Osteoblast (primary cell): ENCODE measurements around the gene CBX5. TPM values are rescaled to one million over a fixed set of nuclear protein-coding genes. Genes with fewer than 3 reads are reported as not detected.

ENCODE experiments used
- DNase-seq: peaks from one replicate; pipeline ENCODE4 v3.0.0; 2011; ENCODE audit warnings: low spot score, mixed read lengths; ENCODE audit not compliant: insufficient read length; ENCODE audit errors: missing footprints
- H2AFZ ChIP-seq: 2 replicates; pipeline ENCODE4 v1.6.0; 2011; ENCODE audit warnings: mild to moderate bottlenecking, low read length
- H3K27ac ChIP-seq: 2 replicates; pipeline ENCODE4 v1.5.1; 2011; ENCODE audit warnings: mild to moderate bottlenecking, low read depth, low read length, moderate library complexity
- H3K27me3 ChIP-seq: 2 replicates; pipeline ENCODE4 v1.6.0; 2012; ENCODE audit warnings: mild to moderate bottlenecking, control low read depth, inconsistent platforms, low read length, moderate library complexity; ENCODE audit not compliant: insufficient read depth
- H3K36me3 ChIP-seq: 2 replicates; pipeline ENCODE4 v1.5.1; 2011; ENCODE audit warnings: mild to moderate bottlenecking, low read length, control low read depth, moderate library complexity; ENCODE audit not compliant: insufficient read depth
- H3K4me1 ChIP-seq: 2 replicates; pipeline ENCODE4 v1.5.1; 2011; ENCODE audit warnings: mild to moderate bottlenecking, low read length, control low read depth, moderate library complexity; ENCODE audit not compliant: insufficient read depth
- H3K4me2 ChIP-seq: 2 replicates; pipeline ENCODE4 v1.6.0; 2011; ENCODE audit warnings: mild to moderate bottlenecking, low read length; ENCODE audit not compliant: insufficient read depth
- H3K4me3 ChIP-seq: fragments of 200-600 bp; sonication (generic); 3 replicates; pipeline ENCODE4 v1.5.1; 2012; ENCODE audit warnings: mild to moderate bottlenecking, low read length, inconsistent platforms; ENCODE audit not compliant: insufficient read depth
- H3K79me2 ChIP-seq: 2 replicates; pipeline ENCODE4 v1.6.0; 2012; ENCODE audit warnings: mild to moderate bottlenecking, low read length, control low read depth, inconsistent platforms; ENCODE audit not compliant: insufficient read depth
- H3K9me3 ChIP-seq: 2 replicates; pipeline ENCODE4 v1.5.1; 2011; ENCODE audit warnings: low read depth, low read length, control low read depth
- H4K20me1 ChIP-seq: 2 replicates; pipeline ENCODE4 v1.6.0; 2012; ENCODE audit warnings: mild to moderate bottlenecking, low read length, control low read depth; ENCODE audit not compliant: insufficient read depth
- small RNA-seq: library from RNA; depleted of rRNA; stranded (forward); fragments of <200 nt; gene quantifications from one replicate; pipeline ENCODE3, GENCODE V24; 2012
- total RNA-seq: library from RNA; depleted of rRNA; stranded (reverse); fragments of >200 nt; gene quantifications from 2 replicates; pipeline ENCODE4 v1.2.3, GENCODE V29; 2012
- TF ChIP-seq, protein P1 (sequence below): IDR thresholded peaks from 2 replicates; pipeline ENCODE4 v1.5.1; 2011; ENCODE audit warnings: mild to moderate bottlenecking, low read depth, low read length, moderate library complexity; ENCODE audit errors: extremely low read depth

Gene CBX5
- total RNA-seq, 1 donor: 37.6 TPM

DNA sequence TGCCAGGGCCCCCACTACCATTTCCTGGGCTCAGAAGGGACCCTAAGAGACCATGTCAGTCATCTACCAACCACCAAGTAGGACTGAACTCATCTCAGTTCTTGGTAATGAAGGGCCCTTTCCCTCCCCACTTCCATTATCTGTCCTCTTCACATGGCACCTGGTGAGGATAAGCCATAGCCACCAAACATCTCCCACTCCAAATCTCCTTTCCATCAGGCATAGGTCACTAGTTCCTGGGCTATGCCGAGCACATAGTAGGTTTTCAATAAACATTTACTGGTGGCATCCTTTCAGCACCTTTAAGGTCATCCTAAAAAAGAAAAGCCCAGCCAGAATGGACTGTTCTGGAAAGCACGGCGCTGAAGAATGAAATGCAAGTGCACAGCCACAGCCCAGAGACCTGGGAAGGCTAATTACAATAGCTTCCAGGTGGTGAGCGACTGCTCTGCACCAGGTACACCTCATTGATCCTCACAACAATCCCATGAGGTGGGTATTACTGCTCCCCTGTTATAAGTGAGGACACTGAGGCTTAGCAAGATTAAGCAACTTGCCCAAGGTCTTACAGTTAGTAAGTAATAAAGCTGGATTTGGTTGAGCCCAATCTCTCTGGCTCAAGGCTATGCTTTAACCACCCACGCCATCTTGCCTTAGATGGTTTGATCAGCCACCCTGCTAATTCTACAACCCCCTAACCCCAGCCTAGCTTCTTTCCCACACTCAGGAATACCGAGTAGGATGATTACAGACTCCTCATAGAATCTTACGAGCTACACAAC lies 95.7 kb downstream of the CBX5 start:
- peaks cover 10% of the 10 kb centered on the region for H4K20me1 ChIP-seq
- no peak overlapping the region for H3K4me2 ChIP-seq
- H3K27ac ChIP-seq: no peak overlapping the region
- no peak overlapping the region for H2AFZ ChIP-seq
- no peaks in the 10 kb centered on the region for H3K27me3 ChIP-seq
- TF ChIP-seq, protein P1, sequence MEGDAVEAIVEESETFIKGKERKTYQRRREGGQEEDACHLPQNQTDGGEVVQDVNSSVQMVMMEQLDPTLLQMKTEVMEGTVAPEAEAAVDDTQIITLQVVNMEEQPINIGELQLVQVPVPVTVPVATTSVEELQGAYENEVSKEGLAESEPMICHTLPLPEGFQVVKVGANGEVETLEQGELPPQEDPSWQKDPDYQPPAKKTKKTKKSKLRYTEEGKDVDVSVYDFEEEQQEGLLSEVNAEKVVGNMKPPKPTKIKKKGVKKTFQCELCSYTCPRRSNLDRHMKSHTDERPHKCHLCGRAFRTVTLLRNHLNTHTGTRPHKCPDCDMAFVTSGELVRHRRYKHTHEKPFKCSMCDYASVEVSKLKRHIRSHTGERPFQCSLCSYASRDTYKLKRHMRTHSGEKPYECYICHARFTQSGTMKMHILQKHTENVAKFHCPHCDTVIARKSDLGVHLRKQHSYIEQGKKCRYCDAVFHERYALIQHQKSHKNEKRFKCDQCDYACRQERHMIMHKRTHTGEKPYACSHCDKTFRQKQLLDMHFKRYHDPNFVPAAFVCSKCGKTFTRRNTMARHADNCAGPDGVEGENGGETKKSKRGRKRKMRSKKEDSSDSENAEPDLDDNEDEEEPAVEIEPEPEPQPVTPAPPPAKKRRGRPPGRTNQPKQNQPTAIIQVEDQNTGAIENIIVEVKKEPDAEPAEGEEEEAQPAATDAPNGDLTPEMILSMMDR: no peak
- no peaks in the 10 kb centered on the region for H3K9me3 ChIP-seq
- peaks cover 20% of the 10 kb centered on the region for H3K79me2 ChIP-seq
- peaks cover 7% of the 10 kb centered on the region for H3K4me1 ChIP-seq
- H3K36me3 ChIP-seq: peaks cover 19% of the 10 kb centered on the region
- no peak for DNase-seq
- no peak overlapping the region for H3K4me3 ChIP-seq

DNA sequence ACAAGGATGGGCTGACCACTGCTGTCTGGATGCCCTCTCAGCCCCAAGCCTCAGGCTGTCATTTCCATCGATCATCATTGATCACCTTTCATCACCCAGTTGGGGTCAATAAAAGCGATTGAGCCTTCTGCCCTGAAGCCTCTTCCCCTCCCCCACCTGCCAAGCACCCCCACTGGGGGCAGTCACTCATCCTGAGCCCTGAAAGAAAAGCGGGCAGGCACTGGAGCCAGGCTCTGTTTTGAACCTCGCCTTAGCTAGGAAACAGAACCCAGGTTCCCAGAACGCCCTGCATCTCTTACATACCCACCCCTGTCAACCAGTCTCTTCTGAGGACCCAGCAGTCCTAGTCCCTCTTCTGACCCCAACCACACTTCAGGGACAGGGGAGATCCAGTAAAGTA lies 96.9 kb downstream of the CBX5 start:
- Histone ChIP-seq H2AFZ (no peak overlapping the region), H4K20me1 (peaks cover 10% of the 10 kb centered on the region), H3K27ac (no peak overlapping the region), H3K4me2 (no peak overlapping the region), H3K4me1 (peaks cover 3% of the 10 kb centered on the region), H3K27me3 (no peaks in the 10 kb centered on the region), H3K4me3 (no peak overlapping the region), H3K79me2 (peaks cover 19% of the 10 kb centered on the region), H3K9me3 (no peaks in the 10 kb centered on the region), H3K36me3 (peaks cover 19% of the 10 kb centered on the region)
- no peak for DNase-seq
- TF ChIP-seq, protein P1: no peak

DNA sequence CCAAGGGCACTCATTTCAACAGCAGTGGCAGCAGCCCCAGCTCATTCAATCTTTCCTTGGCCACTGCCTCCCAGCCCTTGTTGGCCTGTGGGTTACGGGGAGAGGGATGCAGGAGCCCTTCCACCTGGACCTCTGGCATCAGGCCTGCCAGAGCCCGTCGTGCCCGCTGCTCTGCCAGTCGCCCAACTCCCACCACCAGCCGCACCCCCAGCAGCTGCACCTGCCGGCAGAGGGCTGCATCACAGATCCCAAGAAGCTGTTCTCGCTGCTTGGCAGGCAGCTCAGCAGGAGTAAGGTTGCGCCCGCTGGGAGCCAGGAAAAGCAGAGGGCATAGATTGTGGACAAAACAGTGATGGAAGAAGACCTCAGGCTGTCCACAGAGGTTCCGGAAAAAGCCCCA lies 97.8 kb downstream of the CBX5 start:
- Histone ChIP-seq H3K27ac (no peak overlapping the region), H3K79me2 (peaks cover 10% of the 10 kb centered on the region), H3K9me3 (no peaks in the 10 kb centered on the region), H3K27me3 (no peaks in the 10 kb centered on the region), H4K20me1 (peaks cover 10% of the 10 kb centered on the region), H3K4me2 (no peak overlapping the region), H3K4me3 (no peak overlapping the region), H3K4me1 (no peaks in the 10 kb centered on the region), H2AFZ (no peak overlapping the region), H3K36me3 (peaks cover 19% of the 10 kb centered on the region)
- DNase-seq: no peak
- TF ChIP-seq, protein P1: no peak

Small RNAs within 50 kb of the gene (small RNA-seq; reads per million reads assigned to genes)
- gene RN7SL390P (not detected), gene RNU6-950P (not detected)

Other genes starting within 250 kb of the CBX5 start
- gene HOXC5, start 247.1 kb downstream of the CBX5 start, total RNA-seq: 1.8 and 2.1 TPM in 2 replicates
- gene HOXC4, start 226.3 kb downstream of the CBX5 start, total RNA-seq: 3.3 and 4.1 TPM in 2 replicates
- 23.5 and 36.5 TPM in 2 replicates for gene SMUG1, start 91.1 kb downstream of the CBX5 start, total RNA-seq
- 217 and 232 TPM in 2 replicates for gene HNRNPA1, start 604 bp upstream of the CBX5 start, total RNA-seq
- gene NFE2, start 20.9 kb upstream of the CBX5 start, total RNA-seq: 1.4 and 2.7 TPM in 2 replicates
- gene COPZ1, start 45.0 kb upstream of the CBX5 start, total RNA-seq: 96.9 and 104 TPM in 2 replicates
- gene GPR84, start 84.4 kb upstream of the CBX5 start, total RNA-seq: 0.36 TPM in 1 of 2 replicates, not detected in the other
- gene ZNF385A, start 104.6 kb upstream of the CBX5 start, total RNA-seq: 0.72 and 0.88 TPM in 2 replicates
- 336 and 401 TPM in 2 replicates for gene ITGA5, start 139.1 kb upstream of the CBX5 start, total RNA-seq
- gene GTSF1, start 193.5 kb upstream of the CBX5 start, total RNA-seq: not detected in 2 replicates
- under 0.01 and 0.36 TPM in 2 replicates for gene NCKAP1L, start 217.6 kb upstream of the CBX5 start, total RNA-seq